Large intestine (tissue), 3 donors: ENCODE results near the gene SLC25A1. TPM values are rescaled to one million over a fixed set of nuclear protein-coding genes. Genes with fewer than 3 reads are reported as not detected.

Experiments
- DNase-seq, 2 donors: peaks; one replicate each; pipeline versions ENCODE4 v3.0.0 to v3.0.0-alpha.2; 2013
- H3K27ac ChIP-seq: one replicate; pipeline ENCODE4 v1.5.1; 2013; ENCODE audit warnings: low read length
- H3K27me3 ChIP-seq: 2 replicates; pipeline ENCODE4 v1.6.1; 2013; ENCODE audit warnings: low read length; ENCODE audit not compliant: control insufficient read depth, insufficient read depth
- H3K36me3 ChIP-seq: 2 replicates; pipeline ENCODE4 v1.6.1; 2013; ENCODE audit warnings: low read length; ENCODE audit not compliant: control insufficient read depth, insufficient read depth
- H3K4me1 ChIP-seq: one replicate; pipeline ENCODE4 v1.6.1; 2013; ENCODE audit warnings: low read length; ENCODE audit not compliant: control insufficient read depth, insufficient read depth
- H3K4me3 ChIP-seq: one replicate; pipeline ENCODE4 v1.5.1; 2013; ENCODE audit warnings: low read length
- H3K9me3 ChIP-seq: one replicate; pipeline ENCODE4 v1.6.1; 2013; ENCODE audit warnings: mild to moderate bottlenecking, low read depth, low read length, moderate library complexity; ENCODE audit not compliant: control insufficient read depth
- WGBS: methylation state at CpG from one replicate; pipeline ENCODE4 v1.1.5; 2013; ENCODE audit warnings: low lambda C conversion rate; ENCODE audit not compliant: insufficient coverage; 5-methylcytosine and 5-hydroxymethylcytosine counted together
- polyA plus RNA-seq: library from polyadenylated mRNA; unstranded; fragments of 120-200 nt; gene quantifications from one replicate; pipeline ENCODE4 v1.2.1, GENCODE V29; 2013

Gene SLC25A1
- polyA plus RNA-seq, 1 donor: 164 TPM

DNA sequence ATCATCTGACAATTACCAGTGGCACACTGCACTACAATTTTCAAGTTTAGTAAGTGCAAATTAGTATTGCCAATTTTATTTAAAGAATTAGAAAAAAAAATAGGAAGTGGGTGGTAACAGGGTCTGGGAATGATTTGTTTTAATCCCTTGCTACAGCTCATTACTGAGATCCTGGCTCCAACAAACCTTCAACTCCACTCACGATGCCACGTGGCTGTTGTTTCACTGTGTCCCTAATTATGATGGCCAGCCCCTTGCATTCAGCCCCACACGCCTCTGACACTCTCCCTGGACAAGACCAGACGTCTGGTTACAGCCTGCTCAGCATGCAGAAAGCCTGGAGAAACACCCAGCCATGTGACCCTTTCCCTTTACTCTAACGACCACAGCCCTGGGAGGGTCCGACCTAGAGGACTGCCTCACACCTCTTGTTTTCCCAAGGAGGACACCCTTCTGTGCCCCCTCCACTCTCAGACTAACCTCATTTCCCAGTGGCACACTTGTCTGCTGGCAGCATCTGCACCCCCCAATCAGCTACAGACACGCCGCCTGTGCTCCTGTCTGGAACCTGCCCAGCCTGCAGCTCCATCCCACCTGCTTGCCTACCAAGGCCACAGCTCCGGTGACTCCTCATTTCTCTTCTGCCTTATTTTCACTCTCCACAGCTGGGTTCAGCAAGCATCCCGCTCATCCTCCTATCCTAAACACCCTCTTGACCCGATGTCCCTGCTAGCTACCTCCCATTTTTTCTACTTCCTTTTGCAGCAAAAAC is 18.5 kb upstream of the SLC25A1 start:
- Histone ChIP-seq H3K27ac (no peak overlapping the region), H3K4me3 (no peak overlapping the region), H3K36me3 (no peaks in the 10 kb centered on the region), H3K27me3 (no peaks in the 10 kb centered on the region), H3K9me3 (no peaks in the 10 kb centered on the region), H3K4me1 (no peaks in the 10 kb centered on the region)
- no peak for DNase-seq
- 96% methylated on average over 2 of the region's 11 CpGs for WGBS

DNA sequence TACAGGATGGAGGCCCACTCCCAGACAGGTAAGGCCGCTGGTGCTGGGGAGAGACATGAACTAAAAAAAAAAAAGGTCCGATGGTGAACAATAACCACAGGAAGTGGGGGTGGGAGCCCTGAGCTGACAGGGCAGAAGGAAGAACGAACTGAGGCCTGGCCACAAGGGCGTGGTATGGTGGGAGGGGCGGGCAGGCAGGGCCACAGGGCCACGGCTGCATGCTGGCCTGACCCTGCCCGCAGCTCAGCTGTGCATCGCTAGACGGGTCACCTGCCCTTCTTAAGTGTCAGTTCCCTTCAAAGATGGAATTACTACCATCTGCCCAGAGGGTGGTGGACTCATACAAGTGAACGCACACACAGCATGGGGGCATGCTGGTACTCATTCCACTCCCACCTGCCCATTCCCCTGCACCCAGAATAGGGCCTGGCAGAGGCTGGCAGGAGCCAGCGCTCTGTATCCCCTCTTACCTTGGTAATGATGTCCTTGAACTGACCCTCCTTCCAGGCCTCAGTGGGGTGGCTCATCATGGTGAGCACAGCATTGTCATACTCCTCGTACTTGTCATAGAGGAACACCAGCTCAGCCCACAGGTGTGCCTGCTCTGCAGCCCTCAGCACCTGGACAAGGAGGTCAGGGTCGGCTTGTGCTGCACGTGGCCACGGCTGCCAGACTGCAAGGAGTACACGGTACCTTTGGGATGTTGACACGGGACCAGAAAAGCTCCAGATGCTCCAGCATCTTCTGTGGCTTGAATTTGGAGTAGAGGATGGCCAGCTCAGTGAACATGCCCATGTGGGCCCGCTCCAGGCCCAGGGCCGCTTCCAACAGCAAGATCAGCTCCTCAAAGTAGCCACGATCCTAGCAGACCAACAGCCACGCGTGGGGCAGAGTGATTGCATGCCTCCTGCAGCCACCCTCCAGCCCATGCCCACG is 17.5 kb upstream of the SLC25A1 start:
- Histone ChIP-seq H3K4me3 (no peak overlapping the region), H3K27ac (no peak overlapping the region), H3K9me3 (no peaks in the 10 kb centered on the region), H3K4me1 (no peaks in the 10 kb centered on the region), H3K36me3 (no peaks in the 10 kb centered on the region), H3K27me3 (no peaks in the 10 kb centered on the region)
- DNase-seq: no peak
- WGBS: 100% methylated on average over 1 of the region's 23 CpGs

- DNase-seq: no peak
- no peaks in the 10 kb centered on the region for H3K36me3 ChIP-seq
- no CpG with 5 or more reads among the region's 16 CpGs for WGBS
These were observed 16.4 kb upstream of the SLC25A1 start for GRCh38 chr22:19194766-19195536.

DNA sequence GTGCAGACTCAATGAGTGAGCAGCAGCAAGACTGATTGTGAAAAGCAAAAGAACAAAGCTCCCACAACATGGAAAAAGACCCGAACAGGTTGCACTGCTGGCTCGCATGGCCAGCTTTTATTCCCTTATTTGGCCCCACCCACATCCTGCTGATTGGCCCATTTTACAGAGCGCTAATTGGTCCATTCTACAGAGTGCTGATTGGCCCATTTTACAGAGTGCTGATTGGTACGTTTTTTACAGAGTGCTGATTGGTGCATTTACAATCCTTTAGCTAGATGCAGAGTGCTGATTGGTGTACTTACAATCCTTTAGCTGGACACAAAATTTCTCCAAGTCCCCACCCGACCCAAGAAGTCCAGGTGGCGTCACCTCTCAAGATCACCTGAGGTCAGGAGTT is 15.3 kb upstream of the SLC25A1 start:
- Histone ChIP-seq H3K4me1 (no peaks in the 10 kb centered on the region), H3K27me3 (no peaks in the 10 kb centered on the region), H3K36me3 (no peaks in the 10 kb centered on the region), H3K4me3 (no peak overlapping the region), H3K27ac (no peak overlapping the region), H3K9me3 (no peaks in the 10 kb centered on the region)
- WGBS: no CpG with 5 or more reads among the region's 6 CpGs
- no peak for DNase-seq

More at GRCh38 chr22:19194766-19195536, 16.4 kb upstream of the SLC25A1 start:
- no peaks in the 10 kb centered on the region for H3K9me3 ChIP-seq
- no peak overlapping the region for H3K27ac ChIP-seq
- H3K4me1 ChIP-seq: no peaks in the 10 kb centered on the region
- no peak overlapping the region for H3K4me3 ChIP-seq
- H3K27me3 ChIP-seq: no peaks in the 10 kb centered on the region

DNA sequence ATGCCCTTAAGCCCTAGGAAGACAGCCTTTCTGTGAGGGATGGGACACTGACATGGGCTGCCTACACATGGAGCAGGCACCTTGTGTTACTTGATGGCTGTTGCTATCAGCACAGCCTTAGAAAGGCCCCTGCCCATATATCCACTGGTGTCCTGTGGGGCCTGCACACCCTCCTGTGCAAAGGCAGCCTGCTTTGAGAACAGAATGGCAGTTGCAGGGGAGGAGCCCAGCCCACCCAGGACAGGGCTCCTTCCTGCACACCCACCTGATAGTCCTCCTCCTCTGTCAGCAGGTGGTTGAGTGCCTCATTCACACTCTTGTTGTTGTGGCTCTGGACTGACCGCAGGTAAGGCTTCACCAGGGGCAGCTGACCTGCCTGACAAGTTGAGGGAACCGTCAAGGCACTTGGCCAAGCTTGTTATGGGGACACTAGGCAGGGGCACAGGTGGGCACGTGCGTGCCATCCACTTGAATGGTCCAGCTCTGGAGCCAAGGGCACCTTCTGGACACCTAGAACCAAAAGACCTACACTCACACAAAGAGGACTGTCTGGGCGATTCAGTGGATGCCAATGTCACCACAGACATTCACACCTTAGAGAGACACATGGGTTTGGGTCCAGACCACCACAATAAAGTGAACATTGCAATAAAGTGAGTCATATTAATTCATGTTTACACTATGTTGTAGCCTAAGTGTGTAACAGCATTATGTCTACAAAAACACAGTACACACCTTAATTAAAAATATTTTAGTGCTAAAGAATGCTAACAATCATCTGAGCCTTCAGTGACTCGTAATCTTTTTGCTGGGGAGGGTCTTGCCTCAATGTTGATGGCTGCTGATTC is 9.4 kb upstream of the SLC25A1 start:
- Histone ChIP-seq H3K27me3 (no peaks in the 10 kb centered on the region), H3K4me3 (no peak overlapping the region), H3K4me1 (peaks cover 6% of the 10 kb centered on the region), H3K9me3 (no peaks in the 10 kb centered on the region), H3K27ac (no peak overlapping the region), H3K36me3 (no peaks in the 10 kb centered on the region)
- WGBS: no CpG with 5 or more reads among the region's 6 CpGs
- DNase-seq: no peak

DNA sequence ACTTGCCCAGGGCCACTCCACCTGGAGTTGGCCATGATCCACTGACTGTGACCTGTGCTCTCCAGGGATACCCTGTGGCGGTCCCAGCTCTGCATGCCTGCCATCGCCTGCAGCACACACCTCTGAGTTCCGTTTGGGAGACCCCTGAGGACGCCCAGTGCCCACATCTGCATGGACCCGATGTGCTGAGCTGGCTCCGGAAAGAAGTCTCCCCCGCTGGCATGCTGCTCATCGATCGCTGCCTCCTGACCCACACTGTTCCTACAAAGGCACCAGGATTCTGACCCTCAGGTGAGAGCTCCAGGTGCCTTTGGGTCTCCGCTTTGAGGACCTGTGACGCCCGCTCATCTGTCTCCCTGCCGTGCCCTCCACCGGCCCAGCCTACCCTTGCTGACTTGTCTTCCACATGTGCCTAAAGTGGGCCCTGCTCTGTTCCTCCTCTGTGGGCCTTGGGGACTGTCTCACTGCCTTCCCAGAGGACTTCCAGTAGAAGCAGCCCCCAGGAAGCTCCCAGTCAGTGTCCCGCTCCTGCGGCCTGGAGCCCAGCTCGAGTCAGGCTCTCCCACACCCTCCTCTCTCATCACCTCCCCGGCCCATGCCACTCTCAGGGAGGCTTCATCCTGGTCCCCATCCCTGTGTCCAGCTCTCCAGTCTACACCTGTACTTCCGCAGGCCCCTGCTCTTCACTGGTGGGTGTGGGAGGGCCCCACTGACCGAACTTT is 5.9 kb upstream of the SLC25A1 start:
- DNase-seq: no peak
- Histone ChIP-seq H3K4me3 (no peak overlapping the region), H3K4me1 (peaks cover 17% of the 10 kb centered on the region), H3K36me3 (no peaks in the 10 kb centered on the region), H3K9me3 (no peaks in the 10 kb centered on the region), H3K27me3 (no peaks in the 10 kb centered on the region), H3K27ac (no peak overlapping the region)
- no CpG with 5 or more reads among the region's 20 CpGs for WGBS

DNA sequence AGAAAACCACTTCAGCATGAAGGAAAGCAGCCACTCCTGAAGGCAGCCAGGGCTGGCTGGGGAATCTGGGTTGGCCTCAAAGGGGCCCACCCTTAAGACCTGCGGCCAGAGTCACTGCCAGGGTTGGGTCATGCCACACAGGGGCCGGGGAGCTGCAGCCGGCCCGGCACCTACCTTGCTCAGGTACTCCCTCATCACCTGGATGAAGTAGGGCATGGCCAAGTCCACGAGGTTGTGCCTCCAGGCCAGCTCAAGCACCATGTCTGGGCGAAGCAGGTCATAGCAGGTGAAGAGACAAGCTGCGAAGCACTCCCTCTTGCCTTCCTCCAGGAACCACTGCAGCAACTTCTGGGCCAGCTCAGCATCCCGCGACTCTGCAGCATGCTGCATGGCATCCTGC is 4.7 kb upstream of the SLC25A1 start:
- Histone ChIP-seq H3K27ac (no peak overlapping the region), H3K27me3 (no peaks in the 10 kb centered on the region), H3K4me1 (peaks cover 21% of the 10 kb centered on the region), H3K9me3 (no peaks in the 10 kb centered on the region), H3K4me3 (no peak overlapping the region), H3K36me3 (no peaks in the 10 kb centered on the region)
- WGBS: no CpG with 5 or more reads among the region's 9 CpGs
- DNase-seq: no peak

DNA sequence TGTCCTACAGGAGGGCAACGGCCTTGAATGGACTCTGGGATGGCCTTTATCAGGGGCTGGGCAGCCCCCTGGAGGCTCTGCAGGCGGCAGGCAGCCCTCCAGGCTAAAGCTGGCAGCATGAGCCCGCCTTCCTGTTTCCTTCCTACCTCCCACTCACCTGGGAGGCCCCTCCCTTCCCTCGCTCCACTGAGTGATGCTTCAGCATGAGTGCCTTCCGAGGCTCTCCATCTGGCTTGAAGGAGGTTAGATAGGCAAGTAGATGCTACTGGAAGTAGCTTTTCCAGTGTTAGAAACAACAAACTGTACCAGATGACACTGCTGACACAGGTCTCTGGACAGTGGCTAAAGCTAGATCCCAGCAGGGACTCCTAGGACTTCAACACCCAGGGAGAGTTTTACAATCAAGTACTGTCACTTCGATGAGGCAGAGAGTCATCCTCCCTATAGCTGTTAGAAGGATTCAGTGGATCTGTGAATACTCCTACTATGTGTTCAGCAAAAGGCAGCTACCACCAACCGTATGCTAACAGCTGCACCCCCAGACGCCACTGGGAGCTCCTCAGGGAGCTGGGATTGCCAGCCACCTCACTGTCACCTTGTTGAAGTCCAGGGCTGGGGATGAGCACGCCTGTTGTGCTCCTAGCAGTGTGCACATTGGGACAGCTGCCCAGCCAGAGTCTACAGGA is 4.1 kb upstream of the SLC25A1 start:
- Histone ChIP-seq H3K9me3 (no peaks in the 10 kb centered on the region), H3K36me3 (no peaks in the 10 kb centered on the region), H3K4me3 (no peak overlapping the region), H3K4me1 (peaks cover 21% of the 10 kb centered on the region), H3K27me3 (no peaks in the 10 kb centered on the region), H3K27ac (no peak overlapping the region)
- no peak for DNase-seq
- WGBS: no CpG with 5 or more reads among the region's 9 CpGs
